Limb (tissue), 2 donors: ENCODE data around the gene FTH1.

Experiments used
- DNase-seq, 2 donors: peaks; one replicate each; pipeline ENCODE4 v3.0.0-alpha.2; 2016; ENCODE audit errors: extremely low spot score in 2 of 2

The FTH1 gene

GRCh38 chr11:61949169-61950034, 18.0 kb downstream of the FTH1 start:
- peak; percentile 69 to 84 for DNase-seq

- no peak for DNase-seq
Observed at GRCh38 chr11:61948505-61948904, 18.9 kb downstream of the FTH1 start.

GRCh38 chr11:61947486-61948210, 19.8 kb downstream of the FTH1 start:
- DNase-seq: peak; percentile 89 to 93

GRCh38 chr11:61946894-61947293, 20.5 kb downstream of the FTH1 start:
- no peak for DNase-seq

GRCh38 chr11:61945191-61945590, 22.2 kb downstream of the FTH1 start:
- DNase-seq: no peak

DNA sequence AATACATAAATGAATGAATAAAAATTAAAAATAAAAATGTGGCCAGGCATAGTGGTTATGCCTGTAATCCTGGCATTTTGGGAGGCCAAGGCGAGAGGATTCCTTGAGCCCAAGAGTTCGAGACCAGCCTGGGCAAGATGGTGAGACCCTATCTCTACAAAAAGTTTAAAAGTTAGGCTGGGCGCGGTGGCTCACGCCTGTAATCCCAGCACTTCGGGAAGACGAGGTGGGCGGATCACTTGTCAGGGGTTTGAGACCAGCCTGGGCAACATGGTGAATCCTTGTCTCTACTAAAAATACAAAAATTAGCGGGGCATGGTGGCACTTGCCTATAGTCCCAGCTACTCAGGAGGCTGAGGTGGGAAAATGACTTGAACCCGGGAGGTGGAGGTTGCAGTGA, 27.0 kb downstream of the FTH1 start:
- DNase-seq: no peak

DNA sequence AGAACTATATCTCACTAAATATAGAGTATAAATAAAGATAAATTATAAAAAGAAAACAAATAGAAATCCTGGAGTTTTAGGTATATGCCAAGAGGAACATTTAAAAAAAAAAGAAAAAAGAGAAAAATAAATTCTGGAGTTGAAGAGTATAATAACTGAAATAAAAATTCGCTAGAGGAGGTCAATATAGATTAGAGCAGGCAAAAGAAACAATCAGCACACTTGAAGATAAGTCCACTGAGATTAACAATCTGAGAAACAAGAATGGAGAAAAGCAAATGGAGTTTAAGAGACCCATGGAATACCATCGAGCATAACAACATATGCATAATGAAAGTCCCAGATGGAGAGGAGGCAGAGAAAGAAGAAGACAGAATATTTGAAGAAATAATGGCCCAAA, 31.6 kb downstream of the FTH1 start:
- DNase-seq: no peak

DNA sequence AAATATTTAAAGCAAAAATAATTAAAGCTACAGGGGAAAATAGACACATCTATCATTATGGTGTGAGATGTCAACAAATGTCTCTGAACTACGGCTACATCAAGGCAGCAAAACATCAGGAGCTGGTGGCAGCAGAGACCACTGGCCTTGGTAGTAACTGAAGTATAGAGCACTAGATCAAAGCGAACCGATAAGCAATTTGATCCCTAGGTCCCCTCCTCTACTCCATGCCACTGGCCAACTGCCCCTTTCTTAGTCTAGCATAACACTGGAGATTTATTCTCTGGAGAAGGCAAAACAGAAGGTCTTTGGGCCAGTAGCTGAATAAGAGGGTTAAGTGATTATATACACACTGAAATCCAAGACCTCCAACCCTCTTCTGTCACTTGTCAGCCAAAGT, 36.5 kb downstream of the FTH1 start:
- no peak for DNase-seq

DNA sequence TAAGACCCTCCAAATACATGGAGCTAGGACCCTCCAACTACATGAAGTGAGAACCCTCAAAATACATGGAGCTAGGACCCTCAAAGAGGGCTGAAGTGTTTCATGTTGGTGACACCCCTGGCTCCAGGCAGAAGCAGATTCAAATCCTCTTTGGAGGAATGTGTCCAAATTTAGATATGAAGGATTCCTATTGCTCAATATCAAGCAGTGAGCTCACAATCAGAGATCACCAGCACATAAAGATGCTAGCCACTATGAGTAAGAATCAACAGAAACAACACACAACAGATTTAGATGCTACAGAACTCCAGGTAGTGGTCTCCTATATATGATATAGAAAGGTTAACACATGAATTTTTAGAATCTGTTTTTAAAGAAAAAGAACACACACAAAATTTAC, 38.8 kb downstream of the FTH1 start:
- DNase-seq: no peak

- DNase-seq: no peak
Observed at GRCh38 chr11:61927501-61927900, 39.9 kb downstream of the FTH1 start.

DNA sequence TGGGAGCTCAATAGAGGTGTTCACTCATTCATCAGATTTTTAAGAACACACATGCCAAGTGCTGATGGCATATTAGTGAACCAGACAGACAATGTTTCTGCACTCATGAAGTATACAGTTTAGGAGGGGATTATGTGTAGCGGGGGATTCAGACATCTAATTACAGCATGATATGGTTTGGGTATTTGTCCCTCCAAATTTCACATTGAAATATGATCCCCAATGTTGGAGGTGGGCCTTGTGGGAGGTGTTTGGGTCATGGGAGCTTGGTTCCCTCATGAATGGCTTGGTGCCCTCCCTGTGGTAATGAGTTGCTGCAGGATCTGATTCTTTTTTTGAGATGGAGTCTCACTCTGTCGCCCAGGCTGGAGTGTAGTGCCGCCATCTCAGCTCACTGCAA, 41.2 kb downstream of the FTH1 start:
- DNase-seq: no peak

DNA sequence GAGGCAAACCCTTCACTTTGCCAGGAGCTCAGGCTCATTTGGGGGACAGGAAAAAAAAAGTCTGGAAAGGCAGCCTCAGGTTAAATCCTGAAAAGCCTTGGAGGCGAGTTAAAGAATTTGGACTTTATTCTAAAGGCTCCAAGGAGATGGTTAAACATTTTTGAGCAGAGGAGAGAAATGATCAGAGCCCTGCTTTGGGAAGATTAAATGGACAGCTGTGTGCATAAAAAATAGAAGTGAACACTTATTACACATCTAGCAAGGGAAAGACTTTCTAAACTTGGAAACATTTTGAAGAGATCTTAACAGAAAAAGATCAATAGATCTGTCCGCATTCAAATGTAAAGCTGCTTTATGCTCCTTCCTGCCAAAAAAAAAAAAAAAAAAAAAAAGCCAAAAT, 41.7 kb downstream of the FTH1 start:
- DNase-seq: no peak

DNA sequence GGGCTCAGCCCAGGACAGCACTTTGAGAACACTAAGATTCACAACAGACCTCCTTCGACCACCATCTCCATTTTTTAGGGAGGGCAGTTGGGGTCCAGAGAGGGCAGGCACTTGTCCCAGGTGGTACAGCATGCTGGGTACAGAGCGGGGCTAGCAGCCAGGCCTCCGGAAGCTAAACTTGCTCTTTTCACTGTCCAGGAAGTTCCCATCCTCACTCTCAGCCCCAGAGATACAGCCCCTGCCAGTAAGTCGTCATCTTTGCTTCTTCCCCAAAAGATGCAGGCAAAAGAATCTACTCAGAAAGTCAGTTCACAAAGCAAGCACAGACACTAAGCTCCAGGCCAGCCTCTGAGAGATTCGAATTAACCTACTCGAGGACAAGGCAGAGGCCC, 43.4 kb downstream of the FTH1 start:
- peak in 1 of 2 donors; percentile 38 for DNase-seq

DNA sequence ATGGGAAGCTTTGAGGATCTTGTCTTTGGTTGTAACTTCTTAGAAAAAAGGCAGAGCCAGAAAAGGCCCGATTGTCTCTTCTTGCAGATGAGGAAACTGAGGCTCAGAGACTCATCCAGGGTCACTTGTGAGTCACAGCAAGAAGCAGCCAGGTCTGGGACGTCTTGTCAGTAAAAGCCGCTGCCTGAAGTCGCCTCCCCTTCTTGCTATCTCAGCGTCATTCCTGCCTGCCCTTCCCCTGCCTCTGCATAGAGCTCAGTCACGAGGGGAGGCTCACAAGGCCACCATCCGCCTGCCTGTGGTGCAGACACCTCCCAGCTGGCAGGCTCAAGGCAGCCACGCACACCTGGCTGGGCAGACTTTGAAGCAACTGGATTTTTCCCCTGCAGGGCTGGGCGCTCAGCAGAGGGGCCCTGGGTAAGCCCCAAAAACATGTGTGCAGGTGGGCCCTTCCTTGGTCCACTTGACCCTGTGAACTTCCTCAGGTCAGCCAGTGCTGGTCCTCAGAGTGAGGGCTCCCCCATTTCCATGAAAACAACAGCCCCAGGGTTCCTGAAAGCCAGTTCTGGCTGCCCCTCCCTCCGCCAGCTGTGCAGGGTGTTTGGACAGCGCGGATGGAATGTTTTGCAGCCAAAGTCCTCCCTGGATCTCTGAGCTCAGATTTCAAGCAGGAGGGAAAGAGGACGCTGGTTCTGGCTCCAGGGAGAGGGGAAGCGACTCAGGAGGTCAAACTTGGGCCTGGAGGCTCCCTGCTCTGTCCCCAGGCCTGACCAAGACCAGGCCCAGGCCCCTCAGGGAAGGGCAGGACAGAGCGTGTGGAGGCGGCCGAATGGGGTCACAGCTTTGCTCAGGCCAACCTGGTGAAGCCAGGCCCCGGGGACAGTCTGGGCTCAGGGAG, 44.0 kb downstream of the FTH1 start:
- DNase-seq: peak; percentile 77 to 80

- peak; percentile 87 to 90 for DNase-seq
Observed at GRCh38 chr11:61922539-61922938, 44.9 kb downstream of the FTH1 start.

DNA sequence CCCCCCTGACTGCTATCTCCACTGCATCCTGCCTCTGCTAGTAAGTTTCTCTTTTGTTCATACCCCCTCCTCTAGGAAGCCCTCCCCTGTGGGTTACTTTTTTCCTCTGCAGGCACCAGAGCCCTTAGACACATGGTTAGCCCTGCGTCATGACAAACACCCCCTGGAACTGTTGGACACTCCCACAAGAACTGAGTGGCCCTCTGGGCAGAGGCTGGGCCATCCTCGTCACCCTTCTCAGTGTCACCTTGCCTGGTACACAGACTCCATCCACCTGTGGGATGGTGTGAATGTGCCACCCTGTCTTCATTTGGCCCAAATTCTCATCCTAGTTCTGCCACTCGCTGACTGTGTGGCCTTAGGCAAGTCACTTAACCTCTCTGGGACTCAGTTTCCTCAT, 46.0 kb downstream of the FTH1 start:
- no peak for DNase-seq

DNA sequence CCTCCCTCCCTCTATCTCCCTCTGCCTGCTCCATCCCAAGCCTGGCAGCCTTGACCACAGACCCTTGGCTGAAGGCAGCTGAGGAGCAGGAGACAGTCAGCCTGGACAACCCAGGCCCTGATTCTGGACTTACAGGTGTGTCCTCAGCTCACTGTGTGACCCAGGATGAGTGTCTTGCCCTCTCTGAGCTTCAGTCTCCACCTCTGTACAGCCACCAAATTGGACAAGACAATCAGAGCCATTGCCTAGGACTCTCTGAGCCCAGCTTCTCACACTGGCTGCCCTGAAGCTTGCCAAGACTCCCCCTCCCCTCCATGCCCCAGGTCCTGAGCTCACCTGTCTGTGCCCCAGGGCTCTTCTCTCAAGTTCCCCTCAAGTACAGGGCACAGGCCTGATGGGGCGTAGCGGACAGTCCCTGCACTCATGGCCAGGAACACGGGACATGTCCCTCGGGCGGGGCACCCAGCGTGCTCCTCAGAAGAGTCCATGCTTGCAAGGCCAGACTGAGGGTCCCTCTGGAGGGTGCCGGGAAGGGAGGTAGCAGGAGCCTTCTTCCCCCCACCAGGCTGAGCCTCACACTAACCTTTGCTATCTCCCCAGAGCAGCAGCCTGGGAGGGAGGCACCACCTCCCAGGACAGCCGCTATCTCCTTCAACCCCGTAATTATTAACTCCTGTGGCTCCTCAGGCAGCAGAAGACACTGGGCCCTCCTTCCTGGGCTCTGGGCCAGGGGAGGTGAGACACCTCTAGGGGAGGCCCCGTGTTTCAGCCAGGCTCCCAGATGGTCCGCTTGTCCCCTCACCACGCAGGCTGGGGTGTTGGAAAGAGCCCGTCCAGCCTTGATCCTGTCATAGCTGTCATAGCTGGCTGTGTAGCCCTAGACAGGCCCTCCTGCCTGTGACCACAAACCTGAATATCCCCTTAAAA, 47.5 kb downstream of the FTH1 start:
- peak in 1 of 2 donors; percentile 34 for DNase-seq

DNA sequence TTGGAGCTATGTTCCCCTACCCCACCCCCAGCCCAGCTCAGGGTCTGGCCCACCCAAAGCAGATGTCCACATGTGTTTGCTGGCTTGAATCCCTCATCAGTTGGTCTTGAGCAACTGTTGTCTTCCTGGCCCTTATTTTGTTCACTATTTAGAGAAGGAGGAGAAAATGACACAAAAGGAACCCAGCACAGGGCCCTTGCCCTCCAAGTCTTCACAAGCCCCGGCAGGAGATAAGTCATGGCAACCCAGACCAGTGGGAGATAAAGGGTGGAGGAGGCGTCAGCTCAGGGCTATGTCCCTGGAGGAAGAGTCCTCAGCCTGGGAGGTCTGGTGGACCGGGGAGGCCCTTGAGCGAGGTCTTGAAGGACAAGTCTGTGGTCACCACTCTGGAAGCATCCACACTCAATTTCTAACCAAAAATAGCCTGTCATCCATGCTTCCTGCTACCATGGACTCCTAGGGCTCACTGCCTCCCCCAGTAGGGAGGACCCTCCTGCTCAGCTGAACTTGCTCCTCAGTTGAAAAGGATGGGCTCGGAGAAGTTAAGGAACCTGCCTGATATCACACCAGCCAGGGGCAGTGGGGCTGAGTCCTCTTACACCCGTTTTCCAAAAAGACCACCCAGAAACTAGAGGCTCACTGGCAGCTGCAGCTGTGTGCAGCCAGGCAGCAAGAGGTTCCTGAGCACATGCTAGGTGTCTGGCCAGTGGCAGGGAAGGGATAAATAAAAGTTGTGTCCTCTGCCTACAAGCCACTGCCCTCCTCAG, 48.3 kb downstream of the FTH1 start:
- peak in 1 of 2 donors; percentile 29 for DNase-seq

GRCh38 chr11:61918251-61918937, 49.0 kb downstream of the FTH1 start:
- peak in 1 of 2 donors; percentile 29 for DNase-seq
